K562 (cell line): Measurements from ENCODE around the gene CCR5AS.

ENCODE experiments used
- ATAC-seq: fragments of 200-7000 bp; cut with Tn5 transposase; 3 replicates; pipeline ENCODE4 v1.9.1; 2020; ENCODE audit warnings: moderate library complexity
- BruUV-seq: library from RNA; stranded (reverse); fragments of 400-500 nt; replicated peaks from 2 replicates; lab custom pipeline; 2021; lab: Mats Ljungman, UMichigan
- CTCF ChIA-PET: fragments of 300-600 bp; formaldehyde crosslinking; extraction: SDS; loops from one replicate; lab custom pipeline; 2021; ENCODE audit warnings: low intra/inter-chr PET ratio; lab: Yijun Ruan, JAX
- POLR2A ChIA-PET: fragments of 300-600, 350-650 bp; sonication (Branson Sonifier 250); formaldehyde crosslinking; extraction: SDS; loops from one replicate; lab custom pipeline; 2021; ENCODE audit warnings: antibody characterized with exemption, inconsistent platforms; lab: Yijun Ruan, JAX
- DNase-seq, 4 experiments: peaks; one replicate each; pipeline versions ENCODE4 v3.0.0 to v3.0.0-alpha.2; 2011 to 2018; ENCODE audit warnings: low spot score in 3 of 4, mixed read lengths in 3 of 4; ENCODE audit errors: extremely low read depth in 1 of 4
- FAIRE-seq: peaks from 2 replicates; lab custom pipeline; 2011; peaks lifted over from hg19 to GRCh38; lab: Jason Lieb, UNC
- H2AFZ ChIP-seq: 2 replicates; pipeline ENCODE4 v1.6.0; 2011; ENCODE audit warnings: low read depth, low read length, control low read depth, inconsistent platforms
- H3K27ac ChIP-seq: fragments of 200-600 bp; 3 replicates; pipeline ENCODE4 v1.8.0; 2011; ENCODE audit warnings: low read depth, mild to moderate bottlenecking, control low read depth, inconsistent platforms, low read length, moderate library complexity, mixed read lengths; ENCODE audit errors: extremely low read depth
- H3K27me3 ChIP-seq, 2 experiments: fragments of 300-600 bp in 1 of 2; 2 replicates in 1 of 2; 3 replicates in 1 of 2; pipeline versions ENCODE4 v1.6.0 to v1.8.0; 2011; ENCODE audit warnings: inconsistent platforms in 2 of 2, low read length in 2 of 2, mild to moderate bottlenecking in 1 of 2, mixed read lengths in 1 of 2, moderate library complexity in 1 of 2; ENCODE audit not compliant: control insufficient read depth in 2 of 2, insufficient read depth in 2 of 2
- H3K36me3 ChIP-seq: fragments of 300-600 bp; 3 replicates; pipeline ENCODE4 v1.8.0; 2011; ENCODE audit warnings: mild to moderate bottlenecking, low read length, inconsistent platforms; ENCODE audit not compliant: control insufficient read depth, insufficient read depth
- H3K4me1 ChIP-seq, 2 experiments: fragments of 200-600 bp in 1 of 2; replicated peaks in 1 of 2; 2 replicates in 1 of 2; 3 replicates in 1 of 2; pipeline versions ENCODE4 v1.5.1 to v1.8.0; 2011; ENCODE audit warnings: inconsistent platforms in 2 of 2, low read length in 2 of 2, mild to moderate bottlenecking in 1 of 2, mixed read lengths in 1 of 2, moderate library complexity in 1 of 2; ENCODE audit not compliant: control insufficient read depth in 2 of 2, insufficient read depth in 2 of 2
- H3K4me2 ChIP-seq: 2 replicates; pipeline ENCODE4 v1.6.1; 2011; ENCODE audit warnings: low read length, control low read depth, inconsistent platforms, mixed read lengths; ENCODE audit not compliant: insufficient read depth
- H3K4me3 ChIP-seq: fragments of 200-600 bp; sonication (generic), shearing (Covaris generic); 2 replicates; pipeline ENCODE4 v1.5.1; 2016; ENCODE audit warnings: control low read depth, inconsistent platforms
- H3K79me2 ChIP-seq: fragments of 200-600 bp; 3 replicates; pipeline ENCODE4 v1.8.0; 2011; ENCODE audit warnings: low read length, inconsistent platforms; ENCODE audit not compliant: control insufficient read depth, insufficient read depth
- H3K9ac ChIP-seq, 2 experiments: 2 replicates each; pipeline versions ENCODE4 v1.6.0 to v1.6.1; 2011; ENCODE audit warnings: low read depth in 2 of 2, low read length in 2 of 2, control low read depth in 1 of 2, inconsistent platforms in 1 of 2, mild to moderate bottlenecking in 1 of 2, mixed read lengths in 1 of 2; ENCODE audit not compliant: insufficient read depth in 1 of 2
- H3K9me1 ChIP-seq: one replicate; pipeline ENCODE4 v1.6.0; 2011; ENCODE audit warnings: inconsistent platforms, mild to moderate bottlenecking, low read length, moderate library complexity; ENCODE audit not compliant: control insufficient read depth, insufficient read depth
- H3K9me3 ChIP-seq: replicated peaks from 2 replicates; pipeline ENCODE4 v1.5.1; 2011; ENCODE audit warnings: low read depth, low read length, inconsistent platforms; ENCODE audit not compliant: control insufficient read depth, insufficient read depth
- H4K20me1 ChIP-seq: replicated peaks from 2 replicates; pipeline ENCODE4 v1.6.1; 2011; ENCODE audit warnings: low read length, inconsistent platforms, mixed read lengths; ENCODE audit not compliant: control insufficient read depth, insufficient read depth
- ELF1 ChIP-seq: fragments of 200-800 bp; sonication (Bioruptor generic); IDR thresholded peaks from 2 replicates; pipeline ENCODE4 v1.6.1; 2016; ENCODE audit warnings: missing genetic modification characterization, missing compliant biosample characterization
- HNRNPLL ChIP-seq: fragments of 200-400 bp; formaldehyde crosslinking; IDR thresholded peaks from 2 replicates; pipeline ENCODE4 v1.6.1; 2017; ENCODE audit warnings: low read length, low read depth, mild to moderate bottlenecking; ENCODE audit not compliant: poor library complexity, severe bottlenecking
- PKNOX1 ChIP-seq: fragments of 450-650 bp; IDR thresholded peaks from 2 replicates; pipeline ENCODE4 v1.6.1; 2016
- SPI1 ChIP-seq: IDR thresholded peaks from 2 replicates; pipeline ENCODE4 v1.6.1; 2011; ENCODE audit warnings: low read depth, low read length, control low read depth, borderline replicate concordance
- ZNF79 ChIP-seq: fragments of 250-450 bp; sonication (Bioruptor Pico); IDR thresholded peaks from 2 replicates; pipeline ENCODE4 v1.4.0; 2020; ENCODE audit warnings: low read depth, mild to moderate bottlenecking, moderate library complexity
- WGBS: fragments of 100-300 bp; shearing (Covaris generic); methylation state at CpG from one replicate; pipeline ENCODE4 v1.1.6; 2016; ENCODE audit warnings: low coverage, mixed read lengths; ENCODE audit not compliant: insufficient coverage; ENCODE audit errors: missing lambda C conversion rate; 5-methylcytosine and 5-hydroxymethylcytosine counted together
- in situ Hi-C: fragments of 300-500 bp; cut with MboI; formaldehyde crosslinking; loops from 4 replicates; pipeline ENCODE4 v1.15.0; 2018; ENCODE audit warnings: inconsistent platforms, mixed read lengths
- intact Hi-C: fragments of 100-400 bp; cut with micrococcal nuclease; formaldehyde crosslinking; loops from 2 replicates; pipeline ENCODE4 v1.14.2; 2022

The CCR5AS gene

GRCh38 chr3:46359733-46360493, 47.0 kb downstream of the CCR5AS start:
- Histone ChIP-seq H2AFZ (no peak overlapping the region), H3K36me3 (no peaks in the 10 kb centered on the region), H3K4me2 (no peak overlapping the region)
- POLR2A ChIA-PET = interaction anchor here (1.5 kb wide), 1 partner anchor 10 kb away, joined by 7 read pairs; no protein-coding TSS in a partner anchor
- TF ChIP-seq HNRNPLL (no peak), SPI1 (peak; percentile 39; the same call in 1 of the 2 replicates), ZNF79 (CRISPR knock-in tag) (no peak), PKNOX1 (0 out of 2 replicates have a peak, but pooled peaks have one; percentile 12), ELF1 (no peak)
- TF ChIP-seq, all 486 proteins: peak for 2
- H3K27ac ChIP-seq = no peak overlapping the region
- no peak overlapping the region for H3K9ac ChIP-seq
- CTCF ChIA-PET = no interaction called here
- no peaks in the 10 kb centered on the region for H3K9me1 ChIP-seq
- no peaks in the 10 kb centered on the region for H3K9me3 ChIP-seq
- ATAC-seq (no peak), FAIRE-seq (no peak), DNase-seq (no peak)
- no TSS peak for BruUV-seq
- no peaks in the 10 kb centered on the region for H3K79me2 ChIP-seq
- intact Hi-C loops (no loop called here), in situ Hi-C loops (no loop called here)
- WGBS = 3% methylated on average over 11 of the region's 11 CpGs
- peaks cover 22 to 39% of the 10 kb centered on the region in 2 experiments; a peak in 4 of 5 replicates for H3K27me3 ChIP-seq
- no peaks in the 10 kb centered on the region for H3K4me1 ChIP-seq
- no peak overlapping the region for H3K4me3 ChIP-seq
- no peaks in the 10 kb centered on the region for H4K20me1 ChIP-seq
